ENCODE data around the gene NCF4.
A peak's percentile ranks its signal among the peaks of the same experiment; 100 is the strongest.

Gene NCF4

DNA sequence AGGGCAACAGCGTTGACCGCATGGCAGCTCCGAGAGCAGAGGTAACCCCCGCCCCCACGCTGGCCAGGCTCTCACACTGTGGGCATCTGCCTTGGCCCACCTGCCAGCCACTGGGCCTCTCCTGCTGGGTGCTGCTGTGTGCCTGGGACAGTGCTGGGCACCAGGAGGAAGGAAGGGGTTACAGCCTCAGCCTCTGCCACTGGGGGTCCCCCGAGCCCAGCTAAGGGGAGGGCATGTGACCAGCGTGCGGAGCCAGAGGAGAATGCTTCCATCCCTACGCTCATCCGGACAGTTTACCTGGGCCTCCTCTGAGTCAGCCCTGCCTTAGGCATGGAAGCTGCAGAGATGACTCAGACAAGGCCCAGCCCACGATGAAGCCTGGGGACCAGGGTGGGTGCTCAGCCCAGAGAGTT, 10.9 kb downstream of the NCF4 start:
- H3K4ac ChIP-seq (ENCODE audit: low read depth, low read length) = no peak overlapping the region
- peaks cover 23% of the 10 kb centered on the region for H3K79me1 ChIP-seq (ENCODE audit: low read length)
- peak overlapping the region; percentile 67 for H4K91ac ChIP-seq (ENCODE audit: low read depth, low read length)
- peak overlapping the region; percentile 41 for H3K14ac ChIP-seq (ENCODE audit: low read length)
- peak overlapping the region; percentile 33 for H2BK120ac ChIP-seq (ENCODE audit: insufficient read depth, low read length, poor library complexity)
- no peaks in the 10 kb centered on the region for H3K79me2 ChIP-seq (ENCODE audit: control insufficient read depth, insufficient read depth, low read length, poor library complexity)
- H3K23ac ChIP-seq (ENCODE audit: low read length) = no peak overlapping the region
- H3K27me3 ChIP-seq (ENCODE audit: insufficient read depth, low read length) = no peaks in the 10 kb centered on the region
- no peaks in the 10 kb centered on the region for H3K9me3 ChIP-seq (ENCODE audit: insufficient read depth, low read depth, low read length)
- peak overlapping the region; percentile 72 for H2BK12ac ChIP-seq (ENCODE audit: low read length)
- no peak overlapping the region for H3K27ac ChIP-seq (ENCODE audit: low read depth, low read length)
- H3K4me3 ChIP-seq (ENCODE audit: low read depth, low read length) = no peak overlapping the region
- H3K36me3 ChIP-seq (ENCODE audit: control insufficient read depth in 1 of 2, insufficient read depth in 2 of 2, low read length in 2 of 2) = no peaks in the 10 kb centered on the region
- whole genome bisulfite sequencing (ENCODE audit: extremely low coverage, insufficient coverage, insufficient read length) = no CpG with 5 or more reads among the region's 11 CpGs
- H2AK5ac ChIP-seq (ENCODE audit: low read length) = peak overlapping the region; percentile 5
- H3K4me2 ChIP-seq (ENCODE audit: low read length) = no peak overlapping the region
- no peak overlapping the region for H3K9ac ChIP-seq (ENCODE audit: low read length)
- H2AFZ ChIP-seq (ENCODE audit: insufficient read depth, low read length, poor library complexity) = no peak overlapping the region
- peak; percentile 71 to 83 for DNase-seq
- peak overlapping the region; percentile 25 for H4K8ac ChIP-seq (ENCODE audit: low read depth, low read length)
- H3K18ac ChIP-seq (ENCODE audit: low read length) = peak overlapping the region; percentile 23
- H4K12ac ChIP-seq (ENCODE audit: low read depth, low read length) = no peak overlapping the region
- H3K4me1 ChIP-seq (ENCODE audit: control insufficient read depth in 1 of 2, insufficient read depth in 2 of 2, low read length in 2 of 2) = peaks cover 12 to 24% of the 10 kb centered on the region in 2 experiments
- no peak overlapping the region for H2BK5ac ChIP-seq (ENCODE audit: low read depth, low read length, poor library complexity)

DNA sequence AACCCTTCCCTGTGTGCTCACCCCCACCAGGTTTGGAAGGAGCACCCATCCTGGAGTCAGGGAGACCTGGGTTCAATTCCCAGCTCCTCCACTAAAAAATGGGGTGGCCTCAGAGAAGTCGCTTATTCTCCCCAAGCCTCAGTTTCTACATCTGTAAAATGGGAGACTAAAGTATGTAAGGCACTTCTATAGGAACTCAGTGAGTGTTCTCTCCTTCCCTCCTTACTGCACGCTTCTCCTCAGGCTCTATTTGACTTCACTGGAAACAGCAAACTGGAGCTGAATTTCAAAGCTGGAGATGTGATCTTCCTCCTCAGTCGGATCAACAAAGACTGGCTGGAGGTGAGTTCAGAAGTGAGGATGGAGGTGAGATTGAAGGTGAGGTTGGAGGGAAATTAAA, 11.3 kb downstream of the NCF4 start:
- peak overlapping the region; percentile 7 for H3K18ac ChIP-seq (ENCODE audit: low read length)
- WGBS (ENCODE audit: extremely low coverage, insufficient coverage, insufficient read length) = no CpG with 5 or more reads among the region's 3 CpGs
- H3K27ac ChIP-seq (ENCODE audit: low read depth, low read length) = peak overlapping the region; percentile 16
- H3K27me3 ChIP-seq (ENCODE audit: insufficient read depth, low read length) = no peaks in the 10 kb centered on the region
- no peak overlapping the region for H3K14ac ChIP-seq (ENCODE audit: low read length)
- no peak overlapping the region for H2AK5ac ChIP-seq (ENCODE audit: low read length)
- peak overlapping the region; percentile 8 for H2BK120ac ChIP-seq (ENCODE audit: insufficient read depth, low read length, poor library complexity)
- H3K4ac ChIP-seq (ENCODE audit: low read depth, low read length) = no peak overlapping the region
- no peak overlapping the region for H2BK5ac ChIP-seq (ENCODE audit: low read depth, low read length, poor library complexity)
- H3K23ac ChIP-seq (ENCODE audit: low read length) = no peak overlapping the region
- H4K12ac ChIP-seq (ENCODE audit: low read depth, low read length) = no peak overlapping the region
- H3K79me2 ChIP-seq (ENCODE audit: control insufficient read depth, insufficient read depth, low read length, poor library complexity) = no peaks in the 10 kb centered on the region
- H4K91ac ChIP-seq (ENCODE audit: low read depth, low read length) = peak overlapping the region; percentile 3
- H3K36me3 ChIP-seq (ENCODE audit: control insufficient read depth in 1 of 2, insufficient read depth in 2 of 2, low read length in 2 of 2) = no peaks in the 10 kb centered on the region
- no peak overlapping the region for H4K8ac ChIP-seq (ENCODE audit: low read depth, low read length)
- no peak overlapping the region for H2AFZ ChIP-seq (ENCODE audit: insufficient read depth, low read length, poor library complexity)
- H3K9me3 ChIP-seq (ENCODE audit: insufficient read depth, low read depth, low read length) = no peaks in the 10 kb centered on the region
- H2BK12ac ChIP-seq (ENCODE audit: low read length) = no peak overlapping the region
- no peak overlapping the region for H3K9ac ChIP-seq (ENCODE audit: low read length)
- peaks cover 23% of the 10 kb centered on the region for H3K79me1 ChIP-seq (ENCODE audit: low read length)
- no peak overlapping the region for H3K4me2 ChIP-seq (ENCODE audit: low read length)
- peak; percentile 59 to 80 for DNase-seq
- no peak overlapping the region for H3K4me3 ChIP-seq (ENCODE audit: low read depth, low read length)
- H3K4me1 ChIP-seq (ENCODE audit: control insufficient read depth in 1 of 2, insufficient read depth in 2 of 2, low read length in 2 of 2) = peaks cover 12 to 24% of the 10 kb centered on the region in 2 experiments

DNA sequence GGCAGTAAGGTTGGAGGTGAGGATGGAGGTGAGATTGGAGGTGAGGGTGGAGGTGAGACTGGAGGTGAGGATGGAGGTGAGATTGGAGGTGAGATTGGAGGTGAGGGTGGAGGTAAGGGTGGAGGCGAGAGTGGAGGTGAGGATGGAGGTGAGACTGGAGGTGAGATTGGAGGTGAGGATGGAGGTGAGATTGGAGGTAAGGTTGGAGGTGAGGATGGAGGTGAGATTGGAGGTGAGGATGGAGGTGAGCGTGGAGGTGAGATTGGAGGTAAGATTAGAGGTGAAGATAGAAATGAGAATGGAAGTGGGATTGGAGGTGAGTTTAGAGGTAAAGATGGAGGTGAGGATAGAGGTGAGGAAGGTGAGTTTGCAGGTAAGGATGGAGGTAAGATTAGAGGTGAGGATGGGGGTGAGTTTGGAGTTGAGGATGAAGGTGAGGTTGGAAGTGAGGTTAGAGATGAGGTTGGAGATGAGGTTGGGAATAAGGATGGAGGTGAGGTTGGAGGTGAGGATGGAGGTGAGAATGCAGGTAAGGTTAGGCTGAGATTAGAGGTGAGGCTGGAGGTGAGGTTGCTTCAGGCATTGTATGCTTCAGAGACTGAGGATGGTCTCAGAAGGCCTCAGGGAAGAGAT, 12.2 kb downstream of the NCF4 start:
- H4K91ac ChIP-seq (ENCODE audit: low read depth, low read length) = peak overlapping the region; percentile 38
- H3K18ac ChIP-seq (ENCODE audit: low read length) = no peak overlapping the region
- no peak overlapping the region for H3K4me2 ChIP-seq (ENCODE audit: low read length)
- H2BK120ac ChIP-seq (ENCODE audit: insufficient read depth, low read length, poor library complexity) = peak overlapping the region; percentile 27
- H3K27me3 ChIP-seq (ENCODE audit: insufficient read depth, low read length) = no peaks in the 10 kb centered on the region
- H2BK5ac ChIP-seq (ENCODE audit: low read depth, low read length, poor library complexity) = no peak overlapping the region
- no peaks in the 10 kb centered on the region for H3K9me3 ChIP-seq (ENCODE audit: insufficient read depth, low read depth, low read length)
- H3K23ac ChIP-seq (ENCODE audit: low read length) = no peak overlapping the region
- no peak overlapping the region for H2AK5ac ChIP-seq (ENCODE audit: low read length)
- no peaks in the 10 kb centered on the region for H3K79me2 ChIP-seq (ENCODE audit: control insufficient read depth, insufficient read depth, low read length, poor library complexity)
- H3K4ac ChIP-seq (ENCODE audit: low read depth, low read length) = no peak overlapping the region
- H2AFZ ChIP-seq (ENCODE audit: insufficient read depth, low read length, poor library complexity) = no peak overlapping the region
- peaks cover 23% of the 10 kb centered on the region for H3K79me1 ChIP-seq (ENCODE audit: low read length)
- peak overlapping the region; percentile 15 for H4K8ac ChIP-seq (ENCODE audit: low read depth, low read length)
- peak overlapping the region; percentile 4 for H3K4me3 ChIP-seq (ENCODE audit: low read depth, low read length)
- H3K36me3 ChIP-seq (ENCODE audit: control insufficient read depth in 1 of 2, insufficient read depth in 2 of 2, low read length in 2 of 2) = no peaks in the 10 kb centered on the region
- 100% methylated on average over 2 of the region's 2 CpGs for WGBS (ENCODE audit: extremely low coverage, insufficient coverage, insufficient read length)
- no peak overlapping the region for H3K9ac ChIP-seq (ENCODE audit: low read length)
- no peak overlapping the region for H2BK12ac ChIP-seq (ENCODE audit: low read length)
- DNase-seq = no peak
- H3K27ac ChIP-seq (ENCODE audit: low read depth, low read length) = peak overlapping the region; percentile 80
- H3K14ac ChIP-seq (ENCODE audit: low read length) = no peak overlapping the region
- peaks cover 12 to 24% of the 10 kb centered on the region in 2 experiments for H3K4me1 ChIP-seq (ENCODE audit: control insufficient read depth in 1 of 2, insufficient read depth in 2 of 2, low read length in 2 of 2)
- no peak overlapping the region for H4K12ac ChIP-seq (ENCODE audit: low read depth, low read length)

DNA sequence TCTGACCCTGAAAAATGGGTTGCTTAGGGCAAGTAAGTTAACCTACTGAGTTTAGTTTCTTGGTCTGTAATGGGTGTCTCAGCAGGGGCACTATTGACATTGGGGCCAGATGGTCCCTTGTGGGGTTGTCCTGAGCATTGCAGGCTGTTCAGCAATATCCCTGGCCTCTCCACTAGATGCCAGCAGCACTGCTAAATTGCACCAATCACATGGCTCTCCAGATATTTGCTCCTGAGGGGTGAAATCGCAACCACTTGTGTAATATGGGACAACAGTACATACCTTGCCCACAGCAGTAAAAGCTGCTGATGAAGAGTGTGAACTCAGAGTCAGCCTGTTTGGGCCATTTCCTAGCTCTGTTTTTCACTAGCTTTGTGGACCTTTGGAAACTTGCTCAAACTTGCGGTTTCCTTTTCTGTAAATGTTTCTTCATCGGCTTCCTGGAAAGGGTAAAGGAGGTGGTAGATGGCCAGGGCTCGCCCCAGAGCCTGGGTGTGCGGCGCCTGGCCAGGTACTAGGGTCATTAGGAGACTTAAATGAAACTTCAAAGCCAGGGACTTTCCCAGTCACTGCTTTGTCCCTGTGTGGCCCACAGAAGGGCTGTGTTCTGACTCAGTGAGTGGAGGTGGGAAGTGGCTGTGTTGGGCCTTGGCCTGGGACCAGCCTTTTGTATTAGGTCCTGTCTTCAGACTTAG, 13.0 kb downstream of the NCF4 start:
- peak overlapping the region; percentile 90 for H2BK120ac ChIP-seq (ENCODE audit: insufficient read depth, low read length, poor library complexity)
- peaks cover 23% of the 10 kb centered on the region for H3K79me1 ChIP-seq (ENCODE audit: low read length)
- no peak overlapping the region for H3K9ac ChIP-seq (ENCODE audit: low read length)
- H3K79me2 ChIP-seq (ENCODE audit: control insufficient read depth, insufficient read depth, low read length, poor library complexity) = no peaks in the 10 kb centered on the region
- peak overlapping the region; percentile 80 for H3K27ac ChIP-seq (ENCODE audit: low read depth, low read length)
- H4K91ac ChIP-seq (ENCODE audit: low read depth, low read length) = peak overlapping the region; percentile 92
- H3K4me2 ChIP-seq (ENCODE audit: low read length) = peak overlapping the region; percentile 11
- WGBS (ENCODE audit: extremely low coverage, insufficient coverage, insufficient read length) = no CpG with 5 or more reads among the region's 6 CpGs
- peak overlapping the region; percentile 34 for H3K4ac ChIP-seq (ENCODE audit: low read depth, low read length)
- peak overlapping the region; percentile 15 for H4K8ac ChIP-seq (ENCODE audit: low read depth, low read length)
- no peaks in the 10 kb centered on the region for H3K9me3 ChIP-seq (ENCODE audit: insufficient read depth, low read depth, low read length)
- peak overlapping the region; percentile 38 for H2BK12ac ChIP-seq (ENCODE audit: low read length)
- no peak overlapping the region for H3K4me3 ChIP-seq (ENCODE audit: low read depth, low read length)
- H3K27me3 ChIP-seq (ENCODE audit: insufficient read depth, low read length) = no peaks in the 10 kb centered on the region
- DNase-seq = peak; percentile 98 to 99
- peak overlapping the region; percentile 15 for H2AFZ ChIP-seq (ENCODE audit: insufficient read depth, low read length, poor library complexity)
- no peak overlapping the region for H4K12ac ChIP-seq (ENCODE audit: low read depth, low read length)
- H2AK5ac ChIP-seq (ENCODE audit: low read length) = no peak overlapping the region
- H3K4me1 ChIP-seq (ENCODE audit: control insufficient read depth in 1 of 2, insufficient read depth in 2 of 2, low read length in 2 of 2) = peaks cover 12 to 24% of the 10 kb centered on the region in 2 experiments
- peak overlapping the region; percentile 47 for H3K14ac ChIP-seq (ENCODE audit: low read length)
- H3K23ac ChIP-seq (ENCODE audit: low read length) = no peak overlapping the region
- no peak overlapping the region for H3K18ac ChIP-seq (ENCODE audit: low read length)
- H2BK5ac ChIP-seq (ENCODE audit: low read depth, low read length, poor library complexity) = peak overlapping the region; percentile 88
- H3K36me3 ChIP-seq (ENCODE audit: control insufficient read depth in 1 of 2, insufficient read depth in 2 of 2, low read length in 2 of 2) = no peaks in the 10 kb centered on the region
